ENCODE results near the gene GRK5. TPM values are rescaled to one million over a fixed set of nuclear protein-coding genes. Genes with fewer than 3 reads are reported as not detected.
A peak's percentile ranks its signal among the peaks of the same experiment; 100 is the strongest.
"Not testable (repeated sequence)": the region's sequence is repeated elsewhere in the genome, so short reads cannot be mapped to it uniquely, and the experiment has no call there.

The GRK5 gene
- total RNA-seq, 1 donor from 2014 or later: 4.3 TPM

GRCh38 chr10:119274519-119275045 lies 67.2 kb downstream of the GRK5 start:
- Histone ChIP-seq H3K9ac (no peak overlapping the region), H3K79me2 (ENCODE audit: low read depth) (no peaks in the 10 kb centered on the region), H4K20me1 (ENCODE audit: low read depth) (peaks cover 3% of the 10 kb centered on the region), H3K27ac (no peak overlapping the region), H3K4me3 (no peak overlapping the region), H3K4me2 (no peak overlapping the region), H3K4me1 (peaks cover 14% of the 10 kb centered on the region), H2AFZ (replicated peaks) (no peak overlapping the region), H3K9me3 (ENCODE audit: low read depth) (no peaks in the 10 kb centered on the region), H3K36me3 (no peaks in the 10 kb centered on the region), H3F3A (ENCODE audit: low read depth) (peaks cover 3% of the 10 kb centered on the region), H3K27me3 (no peaks in the 10 kb centered on the region)
- TF ChIP-seq EZH2phosphoT487 (IDR thresholded peaks at IDR 0.05) (no peak), EZH2 (IDR thresholded peaks at IDR 0.05) (no peak), CTCF (IDR thresholded peaks at IDR 0.05) (no peak)
- Mint-ChIP-seq H3K27ac (no peak overlapping the region), H3K9me3 (peaks cover 8% of the 10 kb centered on the region), H3K27me3 (ENCODE audit: insufficient read depth, low read depth) (peaks cover 6% of the 10 kb centered on the region), H3K36me3 (peaks cover 5% of the 10 kb centered on the region), H3K4me3 (no peak overlapping the region), H3K4me1 (peaks cover 27% of the 10 kb centered on the region)
- DNase-seq (ENCODE audit: low spot score): no peak

- DNase-seq (ENCODE audit: low spot score): no peak
- H3K4me3 ChIP-seq: no peak overlapping the region
- no peak overlapping the region for H3K4me2 ChIP-seq
- H3K27me3 ChIP-seq: no peaks in the 10 kb centered on the region
- Mint-ChIP-seq H3K27ac (no peak overlapping the region), H3K4me3 (no peak overlapping the region), H3K4me1 (peaks cover 24% of the 10 kb centered on the region), H3K9me3 (peaks cover 8% of the 10 kb centered on the region), H3K36me3 (peaks cover 5% of the 10 kb centered on the region), H3K27me3 (ENCODE audit: insufficient read depth, low read depth) (peaks cover 6% of the 10 kb centered on the region)
- no peaks in the 10 kb centered on the region for H3K36me3 ChIP-seq
- no peak overlapping the region for H2AFZ ChIP-seq (replicated peaks)
- H3K79me2 ChIP-seq (ENCODE audit: low read depth): no peaks in the 10 kb centered on the region
- H3K9ac ChIP-seq: no peak overlapping the region
- TF ChIP-seq EZH2 (IDR thresholded peaks at IDR 0.05) (no peak), EZH2phosphoT487 (IDR thresholded peaks at IDR 0.05) (no peak), CTCF (IDR thresholded peaks at IDR 0.05) (no peak)
- H4K20me1 ChIP-seq (ENCODE audit: low read depth): peaks cover 3% of the 10 kb centered on the region
- H3K9me3 ChIP-seq (ENCODE audit: low read depth): no peaks in the 10 kb centered on the region
- no peak overlapping the region for H3K27ac ChIP-seq
- H3K4me1 ChIP-seq: peaks cover 14% of the 10 kb centered on the region
- H3F3A ChIP-seq (ENCODE audit: low read depth): peaks cover 3% of the 10 kb centered on the region
Measured at GRCh38 chr10:119275085-119275484, 67.7 kb downstream of the GRK5 start.

GRCh38 chr10:119276194-119276593 lies 68.8 kb downstream of the GRK5 start:
- not testable (repeated sequence) for H3K36me3 ChIP-seq; DNase-seq (ENCODE audit: low spot score); H2AFZ ChIP-seq (replicated peaks); H3K27me3 Mint-ChIP-seq (ENCODE audit: insufficient read depth, low read depth); H3K9me3 Mint-ChIP-seq; H3K27ac ChIP-seq; H3K27ac Mint-ChIP-seq; H3K27me3 ChIP-seq; H4K20me1 ChIP-seq (ENCODE audit: low read depth); H3K79me2 ChIP-seq (ENCODE audit: low read depth); H3K36me3 Mint-ChIP-seq; H3K4me3 ChIP-seq; H3F3A ChIP-seq (ENCODE audit: low read depth); H3K4me2 ChIP-seq; H3K9ac ChIP-seq; H3K9me3 ChIP-seq (ENCODE audit: low read depth); H3K4me1 ChIP-seq; H3K4me3 Mint-ChIP-seq
- H3K4me1 Mint-ChIP-seq: peaks cover 16% of the 10 kb centered on the region

- Histone ChIP-seq H3F3A (ENCODE audit: low read depth) (no peaks in the 10 kb centered on the region), H3K4me3 (no peak overlapping the region), H3K79me2 (ENCODE audit: low read depth) (no peaks in the 10 kb centered on the region), H3K4me1 (peaks cover 8% of the 10 kb centered on the region), H3K4me2 (no peak overlapping the region), H3K9ac (no peak overlapping the region), H2AFZ (replicated peaks) (no peak overlapping the region), H3K9me3 (ENCODE audit: low read depth) (no peaks in the 10 kb centered on the region), H3K36me3 (no peaks in the 10 kb centered on the region), H3K27me3 (no peaks in the 10 kb centered on the region), H4K20me1 (ENCODE audit: low read depth) (no peaks in the 10 kb centered on the region), H3K27ac (no peak overlapping the region)
- Mint-ChIP-seq H3K27ac (peak overlapping the region; percentile 92), H3K9me3 (peaks cover 8% of the 10 kb centered on the region), H3K4me1 (peaks cover 19% of the 10 kb centered on the region), H3K36me3 (peaks cover 5% of the 10 kb centered on the region), H3K27me3 (ENCODE audit: insufficient read depth, low read depth) (peaks cover 14% of the 10 kb centered on the region), H3K4me3 (no peak overlapping the region)
- no peak for DNase-seq (ENCODE audit: low spot score)
- TF ChIP-seq EZH2phosphoT487 (IDR thresholded peaks at IDR 0.05) (no peak), CTCF (IDR thresholded peaks at IDR 0.05) (no peak), EZH2 (IDR thresholded peaks at IDR 0.05) (no peak)
Measured at GRCh38 chr10:119278126-119278709, 70.8 kb downstream of the GRK5 start.
